ENCODE data around the gene ANKRD60.

- TF ChIP-seq CTCF (IDR thresholded peaks at IDR 0.05) (no peak), EZH2 (IDR thresholded peaks at IDR 0.05; ENCODE audit: borderline replicate concordance, insufficient read depth, low read depth, low read length, poor library complexity, severe bottlenecking) (no peak)
These were observed 29.5 kb downstream of the ANKRD60 start for GRCh38 chr20:58198901-58199355.

Data from B cell (primary cell).